ENCODE data around the gene SLC5A12.
"Not testable (repeated sequence)": the region's sequence is repeated elsewhere in the genome, so short reads cannot be mapped to it uniquely, and the experiment has no call there.

The SLC5A12 gene

GRCh38 chr11:26662916-26663315 lies 58.9 kb downstream of the SLC5A12 start:
- no peak for DNase-seq (ENCODE audit: low read depth in 3 of 3, low spot score in 1 of 3)

- no peak for DNase-seq (ENCODE audit: low read depth in 3 of 3, low spot score in 1 of 3)
Observed at GRCh38 chr11:26655287-26655686, 66.6 kb downstream of the SLC5A12 start.

- DNase-seq (ENCODE audit: low read depth in 3 of 3, low spot score in 1 of 3), result no peak
Observed at GRCh38 chr11:26651916-26652315, 69.9 kb downstream of the SLC5A12 start.

GRCh38 chr11:26649884-26650283 lies 72.0 kb downstream of the SLC5A12 start:
- DNase-seq (ENCODE audit: low read depth in 3 of 3, low spot score in 1 of 3), result no peak

GRCh38 chr11:26643314-26643713 lies 78.5 kb downstream of the SLC5A12 start:
- DNase-seq (ENCODE audit: low read depth in 3 of 3, low spot score in 1 of 3), result not testable (repeated sequence)

GRCh38 chr11:26632691-26633159 lies 89.1 kb downstream of the SLC5A12 start:
- DNase-seq (ENCODE audit: low read depth in 3 of 3, low spot score in 1 of 3), result no peak

GRCh38 chr11:26626346-26626745 lies 95.5 kb downstream of the SLC5A12 start:
- no peak for DNase-seq (ENCODE audit: low read depth in 3 of 3, low spot score in 1 of 3)

GRCh38 chr11:26623076-26623659 lies 98.7 kb downstream of the SLC5A12 start:
- DNase-seq (ENCODE audit: low read depth in 3 of 3, low spot score in 1 of 3), result no peak

GRCh38 chr11:26622181-26622580 lies 99.7 kb downstream of the SLC5A12 start:
- no peak for DNase-seq (ENCODE audit: low read depth in 3 of 3, low spot score in 1 of 3)

- no peak for DNase-seq (ENCODE audit: low read depth in 3 of 3, low spot score in 1 of 3)
Observed at GRCh38 chr11:26621132-26621531, 100.7 kb downstream of the SLC5A12 start.

- no peak for DNase-seq (ENCODE audit: low read depth in 3 of 3, low spot score in 1 of 3)
Observed at GRCh38 chr11:26620282-26621045, 101.4 kb downstream of the SLC5A12 start.

- no peak for DNase-seq (ENCODE audit: low read depth in 3 of 3, low spot score in 1 of 3)
Observed at GRCh38 chr11:26618441-26618840, 103.4 kb downstream of the SLC5A12 start.
